ENCODE results near the gene PPP2R2B.
"Not testable (repeated sequence)": the region's sequence is repeated elsewhere in the genome, so short reads cannot be mapped to it uniquely, and the experiment has no call there.

Gene PPP2R2B

DNA sequence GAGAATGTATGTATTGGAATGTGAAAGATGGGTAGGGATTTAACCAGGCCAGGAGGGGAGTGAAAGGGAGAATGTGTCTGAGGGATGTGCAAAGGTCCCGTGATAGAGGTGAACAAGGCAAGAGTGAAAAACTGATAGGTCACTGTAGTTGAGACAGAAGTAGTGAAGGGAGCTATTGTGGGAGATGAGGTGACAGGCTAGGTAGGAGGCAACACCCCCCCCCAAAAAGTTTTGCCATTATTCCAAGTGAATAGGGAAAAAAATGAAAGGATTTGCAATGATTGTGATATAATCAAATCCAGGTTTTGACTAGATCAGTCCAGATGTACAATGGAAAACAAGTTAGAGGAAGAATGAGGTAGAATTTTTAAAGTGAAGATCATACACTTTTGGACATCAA, 226.0 kb downstream of the PPP2R2B start:
- DNase-seq (ENCODE audit: low spot score), result no peak

DNA sequence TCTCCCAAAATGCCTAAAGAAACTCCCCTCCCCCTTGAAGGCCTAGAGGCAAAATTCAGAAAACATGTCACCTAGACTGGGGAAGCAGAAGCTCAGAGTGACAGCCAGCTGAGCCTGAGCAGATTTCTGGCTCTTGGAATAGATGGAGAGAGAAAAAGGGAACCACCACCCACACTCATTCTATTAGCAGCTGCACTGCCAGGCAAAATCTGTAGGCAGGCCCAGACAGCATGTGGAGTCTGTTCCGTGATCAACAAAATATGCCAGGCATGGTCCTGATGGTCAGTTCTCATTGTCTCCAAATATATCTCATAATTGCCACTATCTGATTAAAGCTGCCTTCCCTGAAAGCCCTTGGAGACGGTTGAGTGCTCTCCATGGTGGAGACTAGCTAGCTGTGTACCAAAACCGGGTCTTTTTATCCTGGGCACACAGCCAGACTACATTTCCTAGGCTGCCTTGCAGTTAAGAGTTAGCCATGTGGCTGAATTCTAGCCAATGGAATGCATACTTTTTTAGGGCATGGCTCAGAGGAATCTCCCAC, 230.8 kb downstream of the PPP2R2B start:
- no peak for DNase-seq (ENCODE audit: low spot score)

DNA sequence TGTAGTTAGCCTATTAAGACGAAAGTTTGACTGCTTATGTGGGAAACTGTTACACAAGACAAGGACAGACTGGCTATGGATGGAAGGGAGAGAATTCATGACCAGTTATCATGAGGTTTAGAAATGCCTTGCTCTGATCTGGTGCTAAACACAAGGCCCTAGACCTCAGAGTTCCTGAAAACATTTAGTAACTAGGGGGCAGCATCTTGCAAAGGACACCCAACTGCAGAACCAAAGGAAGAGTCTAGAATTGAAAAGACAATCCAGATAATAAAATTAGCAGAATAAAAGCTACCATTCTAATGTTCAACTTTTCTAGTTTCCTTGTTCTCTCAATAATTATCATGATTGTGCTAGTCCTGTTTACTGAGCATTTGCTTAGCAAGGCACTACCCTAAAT, 232.1 kb downstream of the PPP2R2B start:
- DNase-seq (ENCODE audit: low spot score), result no peak

DNA sequence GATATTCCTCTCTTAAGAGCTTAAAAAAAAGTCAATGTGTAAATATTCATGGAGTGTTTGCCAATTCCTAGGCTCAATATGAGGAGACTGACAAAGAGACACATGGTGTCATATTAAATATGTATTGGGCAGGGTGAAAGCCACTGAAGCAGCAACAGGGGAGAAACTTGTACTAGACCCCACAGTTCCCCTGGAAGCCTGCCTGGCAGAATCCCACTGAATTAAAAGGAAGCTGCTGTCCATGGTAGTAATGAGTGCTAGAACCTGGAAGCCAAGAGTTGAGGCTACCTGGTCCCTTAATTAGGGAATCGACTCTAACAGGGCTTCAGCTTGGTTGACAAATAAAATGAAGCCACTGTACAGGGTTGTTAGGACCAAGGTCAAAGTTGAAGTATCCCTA, 233.2 kb downstream of the PPP2R2B start:
- DNase-seq (ENCODE audit: low spot score), result no peak

DNA sequence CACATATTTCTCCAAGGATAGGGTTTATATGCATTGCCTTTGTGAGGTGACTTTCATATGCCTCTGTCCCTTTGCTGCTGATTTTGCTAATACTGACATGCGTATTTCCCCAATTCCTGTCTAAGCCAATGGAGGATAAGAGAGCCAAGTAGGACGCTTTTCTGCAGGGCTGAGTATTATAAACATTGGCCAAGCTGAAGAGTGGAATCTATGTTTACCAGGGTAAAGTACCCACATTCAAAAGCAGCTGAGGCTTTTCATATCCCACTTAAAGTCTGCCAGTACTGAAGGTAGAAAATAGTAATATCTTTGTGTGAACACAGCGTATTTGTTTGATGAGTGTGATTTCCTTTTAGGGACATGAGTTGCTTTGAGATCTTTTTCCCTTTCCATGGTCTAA, 233.7 kb downstream of the PPP2R2B start:
- no peak for DNase-seq (ENCODE audit: low spot score)

DNA sequence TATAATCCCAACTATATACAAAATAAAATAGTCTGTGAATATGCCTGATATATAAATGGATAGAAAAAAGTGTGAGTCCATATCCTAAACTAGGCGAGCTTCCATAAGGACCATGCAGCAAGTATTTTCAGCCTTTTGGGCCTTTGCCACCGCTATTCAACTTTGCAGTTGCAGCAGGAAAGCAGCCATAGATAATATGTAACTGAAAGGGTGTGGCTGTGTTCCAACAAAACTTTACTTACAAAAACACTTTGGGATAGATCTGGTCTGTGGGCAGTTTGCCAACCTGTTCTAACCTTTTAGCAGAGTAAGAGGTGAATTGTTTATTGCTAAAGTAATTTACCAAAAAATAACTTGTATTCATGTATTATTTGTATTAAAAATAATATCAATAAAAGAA, 234.8 kb downstream of the PPP2R2B start:
- DNase-seq (ENCODE audit: low spot score), result no peak

DNA sequence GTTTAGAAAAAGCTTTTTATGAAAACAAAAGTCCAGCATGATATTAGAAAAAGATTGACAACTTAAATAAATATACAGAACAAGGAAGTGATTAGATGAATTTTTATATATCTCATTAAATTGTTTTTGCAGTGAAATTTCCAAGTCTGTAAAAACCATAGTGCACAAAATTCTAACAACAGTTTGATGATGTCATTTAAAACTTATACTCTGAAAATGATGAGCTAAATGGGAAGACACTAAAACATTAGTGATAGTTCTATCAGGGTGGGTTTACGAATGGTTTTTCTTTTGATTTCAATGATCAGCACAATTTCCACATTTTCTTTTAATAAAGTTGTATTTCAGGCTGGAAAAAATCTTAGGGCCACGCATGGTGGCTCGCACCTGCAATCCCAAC, 236.1 kb downstream of the PPP2R2B start:
- DNase-seq (ENCODE audit: low spot score), result no peak

DNA sequence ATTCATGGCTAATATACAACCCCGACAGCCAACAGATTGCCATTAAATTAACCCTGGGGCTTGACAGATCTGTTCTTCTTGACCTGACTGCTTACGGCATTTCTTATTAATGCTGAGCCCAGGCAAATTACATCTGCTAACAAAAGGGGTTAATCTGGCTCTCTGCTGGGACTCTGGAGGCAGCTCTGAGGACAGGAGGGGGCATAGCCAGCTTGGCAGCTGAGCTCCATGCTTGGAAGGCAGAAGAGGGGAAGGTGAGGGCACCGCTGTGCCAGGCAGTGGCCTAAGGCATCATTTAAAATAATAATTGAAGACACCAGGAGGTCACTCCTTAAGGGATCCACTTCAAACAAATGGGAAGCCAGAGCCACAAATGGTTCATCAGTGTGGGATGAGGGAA, 236.6 kb downstream of the PPP2R2B start:
- no peak for DNase-seq (ENCODE audit: low spot score)

DNA sequence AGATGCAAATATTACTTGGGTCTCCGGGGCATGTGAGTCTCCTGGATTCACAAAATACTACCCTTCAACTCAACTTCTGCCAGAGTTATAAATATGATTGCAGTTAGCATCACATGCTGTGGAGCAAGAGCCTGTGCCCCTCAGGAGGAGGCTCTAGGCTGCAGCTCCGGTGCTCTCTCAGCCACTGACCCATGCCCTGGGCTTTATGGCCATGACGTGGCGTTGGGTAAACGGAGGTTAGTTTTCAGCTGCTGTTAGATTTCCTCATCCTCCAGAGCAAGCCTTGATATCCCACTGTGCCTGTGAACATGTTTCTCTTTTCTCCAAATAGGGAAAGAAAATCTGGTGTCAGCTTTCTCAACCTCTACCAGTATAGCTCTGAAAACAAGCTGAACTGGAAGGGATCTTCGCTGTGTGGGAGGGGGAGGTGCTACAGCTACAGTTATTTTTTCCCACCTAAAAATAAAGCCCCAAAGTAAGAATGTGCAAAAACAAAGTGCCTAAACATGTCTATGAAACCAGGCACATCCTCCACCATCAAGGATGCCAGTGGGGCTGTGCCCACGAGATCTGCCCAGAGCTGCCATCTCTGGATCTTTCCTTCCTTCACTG, 238.2 kb downstream of the PPP2R2B start:
- no peak for DNase-seq (ENCODE audit: low spot score)

DNA sequence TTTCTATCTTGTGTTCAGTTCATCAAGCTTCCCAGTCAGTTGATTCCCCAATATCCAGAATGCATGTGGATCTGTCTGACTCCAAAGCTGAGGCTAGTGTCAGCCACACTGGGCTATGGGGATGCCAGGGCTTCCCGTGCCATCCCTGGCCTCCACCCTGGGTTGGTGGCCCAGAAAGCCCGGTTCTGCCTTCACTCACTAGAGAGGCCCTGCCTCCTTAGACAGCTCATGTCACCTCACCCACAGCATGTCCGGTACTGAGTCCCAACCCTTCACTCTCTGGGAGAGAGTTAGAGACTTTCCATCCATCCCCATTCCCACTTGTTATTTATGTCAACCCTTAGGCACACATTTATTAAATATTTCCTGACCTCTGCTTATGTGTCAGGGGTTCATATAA, 243.1 kb downstream of the PPP2R2B start:
- DNase-seq (ENCODE audit: low spot score), result no peak

DNA sequence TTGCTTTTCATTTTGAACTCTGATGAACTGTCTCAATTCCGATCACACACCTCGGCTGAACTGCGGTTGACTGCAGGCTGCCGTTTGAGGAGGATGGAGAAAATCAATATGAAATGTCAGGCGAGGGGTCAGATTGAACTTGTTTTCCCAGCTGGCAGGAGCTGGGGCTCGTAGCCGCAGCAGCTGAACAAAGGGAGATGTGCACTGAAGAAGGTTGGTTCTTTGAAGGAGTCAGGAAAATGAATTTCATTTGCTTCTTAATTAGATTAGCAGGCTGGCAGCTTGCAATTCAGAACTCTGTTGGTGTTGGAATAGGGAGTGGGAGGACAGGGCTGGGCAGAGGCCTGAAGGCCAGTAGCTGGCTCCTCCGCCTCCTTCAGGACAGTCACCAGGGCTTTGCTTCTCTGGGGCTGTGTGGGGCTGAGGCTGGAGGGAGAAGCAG, 245.2 kb downstream of the PPP2R2B start:
- no peak for DNase-seq (ENCODE audit: low spot score)

DNA sequence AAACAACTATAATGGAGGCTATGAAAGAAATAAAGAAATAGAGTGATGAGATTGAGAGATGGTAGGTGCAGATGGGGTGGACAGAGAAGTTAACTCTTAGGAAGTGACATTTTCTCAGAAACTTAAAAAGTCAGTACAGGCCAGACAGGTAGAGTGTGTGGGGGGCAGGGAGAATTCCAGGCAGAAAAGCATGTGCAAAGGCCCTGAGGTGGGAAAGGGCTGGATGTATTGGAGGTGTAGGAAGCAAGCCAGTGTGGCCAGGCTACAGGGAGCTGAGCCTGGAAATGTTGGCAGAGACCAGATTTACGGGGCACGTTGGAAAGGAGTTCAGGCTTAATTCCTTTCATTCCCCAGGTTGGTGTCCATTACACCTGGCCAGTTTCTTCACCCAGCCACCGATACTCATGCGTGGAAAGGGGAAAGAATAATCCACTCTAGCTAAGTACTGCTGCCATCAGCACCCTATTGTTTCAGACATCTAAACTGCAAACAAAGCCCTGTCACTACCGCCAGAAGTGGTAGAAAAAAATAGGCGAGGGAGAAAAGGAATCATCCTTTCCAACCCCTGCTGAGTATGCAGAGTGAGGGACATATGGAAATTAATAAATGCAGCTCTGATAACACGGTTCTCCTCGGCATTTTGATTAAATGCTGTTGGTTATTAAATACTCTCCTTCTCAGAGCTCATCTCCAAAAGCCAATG, 245.8 kb downstream of the PPP2R2B start:
- DNase-seq (ENCODE audit: low spot score), result no peak

DNA sequence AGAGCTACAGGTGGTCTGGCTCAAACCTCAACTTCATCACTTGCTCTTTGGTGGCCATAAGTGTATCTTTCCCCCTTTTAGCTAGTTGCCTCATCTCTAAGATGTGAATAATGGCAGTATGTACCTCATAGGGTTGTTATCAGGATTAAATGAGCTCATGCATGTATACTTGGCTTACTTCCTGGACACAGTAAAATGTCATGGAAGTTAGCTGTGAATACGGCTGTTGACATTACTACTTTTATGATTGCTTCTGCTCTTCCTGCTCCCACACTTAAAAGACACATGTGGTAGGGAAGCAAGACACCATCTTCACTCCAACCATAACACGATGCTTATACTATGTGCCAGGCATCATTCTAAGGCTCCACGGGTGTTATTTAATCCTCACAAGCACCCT, 248.1 kb downstream of the PPP2R2B start:
- DNase-seq (ENCODE audit: low spot score), result no peak

DNA sequence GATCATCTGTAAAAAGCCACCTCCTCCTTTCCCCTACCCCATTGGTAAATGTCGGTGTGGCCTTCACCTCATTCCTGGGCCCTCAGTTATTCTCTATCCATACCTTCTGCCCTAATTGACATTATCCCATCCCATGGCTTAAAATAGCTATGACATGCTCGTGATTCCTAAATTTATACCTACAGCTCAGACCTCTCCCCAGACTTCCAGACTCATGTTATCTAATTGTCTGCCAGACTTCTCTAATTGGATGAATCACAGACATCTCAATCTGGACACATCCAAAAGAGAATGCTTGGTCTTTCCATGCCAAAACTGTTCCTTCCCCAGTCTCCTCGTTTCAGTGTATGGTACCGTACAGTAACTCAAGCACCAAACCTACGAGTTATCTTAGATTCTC, 249.6 kb downstream of the PPP2R2B start:
- DNase-seq (ENCODE audit: low spot score), result no peak

DNA sequence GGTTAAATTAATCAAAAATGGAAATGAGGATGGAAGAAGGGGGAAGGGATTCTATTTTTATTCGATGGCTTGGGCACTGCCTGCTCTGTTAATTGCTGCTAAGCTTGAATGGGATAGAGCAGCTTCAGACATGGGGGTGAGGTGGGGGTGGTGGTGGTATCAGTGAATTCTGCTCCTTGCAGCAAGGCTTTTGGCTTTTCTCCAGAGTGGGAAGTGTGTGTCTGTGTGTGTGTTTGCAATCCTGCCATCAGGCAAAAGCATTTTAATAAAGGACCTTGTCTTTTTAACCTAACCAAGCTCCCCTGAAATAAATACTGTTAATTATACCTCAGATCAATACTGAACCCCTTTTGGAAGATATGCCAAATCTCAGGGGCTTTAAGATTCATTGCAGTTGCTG, 251.6 kb downstream of the PPP2R2B start:
- no peak for DNase-seq (ENCODE audit: low spot score)

DNA sequence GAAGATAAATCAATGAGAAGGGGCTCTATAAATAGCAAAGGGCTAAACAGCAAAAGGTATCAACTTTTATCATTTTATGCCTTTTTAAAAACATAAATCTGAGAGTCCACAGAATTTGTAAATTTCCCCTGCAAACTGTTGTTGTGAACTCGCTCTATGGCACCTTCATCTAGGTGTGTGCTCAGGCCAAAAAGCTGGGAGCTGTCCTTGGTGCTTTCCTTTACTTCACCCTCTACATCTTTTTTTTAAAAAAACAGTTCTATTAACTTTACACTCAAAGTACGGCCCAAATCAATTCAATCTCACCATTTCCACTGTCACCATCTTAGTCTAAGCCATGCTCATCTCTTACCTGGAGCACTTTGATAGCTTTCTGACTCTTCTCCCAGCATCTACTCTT, 254.4 kb downstream of the PPP2R2B start:
- no peak for DNase-seq (ENCODE audit: low spot score)

DNA sequence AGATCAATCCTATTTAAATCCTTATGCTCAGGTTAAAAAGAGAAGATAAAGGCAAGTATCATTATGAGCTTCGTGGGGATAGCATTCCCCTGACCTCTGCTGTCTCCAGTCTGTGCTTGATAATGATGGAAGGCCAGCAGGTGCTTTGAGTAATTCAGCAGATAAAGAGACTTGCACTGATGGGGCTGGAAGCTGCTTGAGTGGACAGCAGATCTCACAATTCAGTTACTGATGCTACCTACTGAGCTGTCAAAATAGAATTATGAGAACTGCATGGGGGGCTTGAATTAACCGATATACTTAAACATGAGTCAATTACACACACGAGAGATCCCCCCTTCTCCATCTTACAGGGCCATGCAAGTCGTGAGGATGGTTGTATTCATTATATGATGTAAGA, 254.9 kb downstream of the PPP2R2B start:
- DNase-seq (ENCODE audit: low spot score), result no peak

DNA sequence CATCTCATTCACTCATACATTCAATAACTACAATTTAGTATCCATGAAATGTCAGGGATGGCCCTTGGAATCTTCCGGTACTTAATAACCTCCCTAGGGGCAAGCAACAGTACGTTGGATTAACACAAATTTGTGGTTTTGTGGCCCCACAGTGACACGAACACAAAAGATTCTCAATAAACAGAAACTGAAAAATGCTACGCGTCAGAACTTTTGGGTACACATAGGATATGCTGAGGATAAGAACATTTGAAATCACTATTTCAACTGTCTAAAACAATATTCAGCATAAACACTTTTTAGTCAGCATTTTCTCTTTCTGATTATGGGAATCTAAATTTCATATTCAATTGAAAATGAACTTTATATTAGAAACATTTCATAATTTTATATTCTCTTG, 255.5 kb downstream of the PPP2R2B start:
- DNase-seq (ENCODE audit: low spot score), result no peak

DNA sequence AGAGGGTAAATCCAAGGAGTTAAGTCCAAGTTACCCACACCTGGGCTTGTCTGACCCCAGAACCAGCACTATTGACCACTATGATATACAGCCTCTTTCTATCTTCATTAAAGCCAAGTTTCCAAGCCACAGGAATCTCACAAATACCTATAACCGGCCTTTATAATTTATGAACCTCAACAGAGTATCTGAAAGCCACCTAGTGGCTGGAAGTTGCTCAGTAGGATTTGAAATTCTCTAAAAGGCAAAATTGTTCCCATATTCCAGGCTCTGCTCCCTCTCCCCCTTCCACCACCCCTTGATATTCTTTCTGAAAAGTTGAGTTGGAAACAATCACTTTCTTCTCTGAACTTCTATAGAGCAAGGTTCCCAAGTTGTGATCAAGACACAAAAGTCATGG, 256.2 kb downstream of the PPP2R2B start:
- DNase-seq (ENCODE audit: low spot score), result no peak

DNA sequence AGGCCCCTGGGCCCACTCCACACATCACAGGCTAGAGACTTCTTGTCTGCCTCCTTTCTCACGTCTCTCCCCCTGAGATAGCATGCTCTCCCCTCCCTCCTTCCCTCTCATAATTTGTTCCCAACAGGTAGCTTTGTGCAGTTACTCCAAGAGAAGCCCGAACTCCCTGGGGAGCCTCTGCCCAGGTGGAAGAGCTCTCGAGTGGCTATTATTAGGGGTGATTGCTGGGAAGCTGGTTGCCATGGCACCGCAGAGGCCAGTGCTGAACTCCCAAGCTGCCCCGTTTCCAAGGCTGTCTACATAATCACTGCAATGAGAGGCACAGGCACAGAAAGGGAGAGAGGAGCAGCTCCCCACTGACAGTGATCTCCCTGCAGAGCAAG, 257.9 kb downstream of the PPP2R2B start:
- DNase-seq (ENCODE audit: low spot score), result no peak

DNA sequence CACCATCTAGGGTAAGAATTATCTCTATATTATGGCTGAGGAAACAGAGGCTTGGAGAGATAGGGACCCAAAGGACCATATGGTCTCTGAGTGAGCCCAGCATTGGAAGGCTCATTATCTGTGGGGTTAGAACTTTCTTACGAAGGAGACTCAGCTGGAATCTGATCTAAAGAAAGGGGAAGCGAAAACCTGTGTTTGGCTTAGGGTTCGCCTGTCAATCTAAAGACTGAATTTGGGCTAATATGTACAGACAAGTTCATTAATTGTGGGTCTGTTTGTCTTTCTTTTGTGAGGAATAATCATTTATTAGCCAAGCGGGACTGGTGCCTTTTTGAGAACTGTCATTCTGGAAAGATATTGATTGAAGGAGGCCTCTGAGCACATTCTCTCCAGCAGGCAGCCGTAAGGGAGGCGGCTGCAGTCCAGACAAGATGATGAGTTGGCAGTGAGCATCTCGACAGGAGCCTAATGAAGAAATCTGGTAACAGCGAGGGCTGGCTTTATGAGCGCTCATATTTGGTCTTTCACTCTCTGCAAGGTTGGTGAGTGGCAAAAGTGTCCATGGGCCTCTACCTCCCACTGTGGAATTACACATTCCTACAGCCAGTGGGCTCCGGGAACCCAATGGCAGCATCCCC, 258.4 kb downstream of the PPP2R2B start:
- no peak for DNase-seq (ENCODE audit: low spot score)

DNA sequence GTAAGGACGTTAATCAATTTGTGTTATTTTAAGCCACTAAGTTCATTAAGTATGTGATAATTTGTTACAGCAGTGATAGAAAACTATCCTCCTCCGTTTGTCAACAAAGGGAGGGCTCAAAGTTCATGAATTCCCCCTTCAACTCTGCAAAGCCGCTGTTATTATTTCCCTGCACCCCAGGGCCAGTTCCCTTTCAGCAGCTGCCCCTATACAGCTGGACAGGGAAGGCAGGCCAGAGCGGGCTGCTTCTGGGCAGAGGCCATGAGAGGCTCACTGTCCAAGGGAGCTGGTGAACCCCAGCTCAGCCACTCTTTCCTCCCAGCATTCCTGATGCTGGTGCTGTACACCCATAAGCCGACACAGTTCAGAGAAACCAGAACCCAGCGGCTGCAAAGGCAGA, 260.1 kb downstream of the PPP2R2B start:
- DNase-seq (ENCODE audit: low spot score), result no peak

DNA sequence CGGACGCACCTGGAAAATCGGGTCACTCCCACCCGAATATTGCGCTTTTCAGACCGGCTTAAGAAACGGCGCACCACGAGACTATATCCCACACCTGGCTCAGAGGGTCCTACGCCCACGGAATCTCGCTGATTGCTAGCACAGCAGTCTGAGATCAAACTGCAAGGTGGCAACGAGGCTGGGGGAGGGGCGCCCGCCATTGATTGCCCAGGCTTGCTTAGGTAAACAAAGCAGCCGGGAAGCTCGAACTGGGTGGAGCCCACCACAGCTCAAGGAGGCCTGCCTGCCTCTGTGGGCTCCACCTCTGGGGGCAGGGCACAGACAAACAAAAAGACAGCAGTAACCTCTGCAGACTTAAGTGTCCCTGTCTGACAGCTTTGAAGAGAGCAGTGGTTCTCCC, 268.8 kb downstream of the PPP2R2B start:
- not testable (repeated sequence) for DNase-seq (ENCODE audit: low spot score)

Measured in kidney capillary endothelial cell (primary cell).